HepG2 (cell line): ENCODE results near the gene MACROD2. TPM values are rescaled to one million over a fixed set of nuclear protein-coding genes. Genes with fewer than 3 reads are reported as not detected.

Experiments used
- ATAC-seq: fragments of 200-7000 bp; cut with Tn5 transposase; 3 replicates; pipeline ENCODE4 v1.9.1; 2020; ENCODE audit warnings: mild to moderate bottlenecking, moderate library complexity
- BruUV-seq: library from RNA; stranded (reverse); fragments of 400-500 nt; replicated peaks from 2 replicates; lab custom pipeline; 2021; lab: Mats Ljungman, UMichigan
- CTCF ChIA-PET: fragments of 300-600 bp; formaldehyde crosslinking; extraction: SDS; loops from one replicate; lab custom pipeline; 2021; ENCODE audit warnings: low total read pairs, inconsistent platforms, low intra/inter-chr PET ratio; lab: Yijun Ruan, JAX
- POLR2A ChIA-PET: fragments of 350-600 bp; sonication (Branson Sonifier 250); formaldehyde crosslinking; loops from one replicate; lab custom pipeline; 2020; ENCODE audit warnings: antibody characterized with exemption, inconsistent platforms; lab: Yijun Ruan, JAX
- DNase-seq: peaks from one replicate; pipeline ENCODE4 v3.0.0-alpha.2; 2015; ENCODE audit warnings: low spot score
- FAIRE-seq: peaks from 3 replicates; lab custom pipeline; 2011; peaks lifted over from hg19 to GRCh38; lab: Jason Lieb, UNC
- H2AFZ ChIP-seq: one replicate; pipeline ENCODE4 v1.6.1; 2011; ENCODE audit warnings: low read length, inconsistent platforms
- H3K27ac ChIP-seq: fragments of 300-600 bp; 3 replicates; pipeline ENCODE4 v1.8.0; 2011; ENCODE audit warnings: mixed run types, mild to moderate bottlenecking, mixed read lengths, low read length, inconsistent platforms; ENCODE audit not compliant: insufficient read depth; ENCODE audit errors: extremely low read length
- H3K27me3 ChIP-seq, 2 experiments: fragments of 200-600 bp in 1 of 2; 2 replicates in 1 of 2; 3 replicates in 1 of 2; pipeline versions ENCODE4 v1.6.0 to v1.8.0; 2011; ENCODE audit warnings: low read length in 2 of 2, mild to moderate bottlenecking in 2 of 2, moderate library complexity in 2 of 2, inconsistent platforms in 1 of 2; ENCODE audit not compliant: insufficient read depth in 2 of 2, control insufficient read depth in 1 of 2
- H3K36me3 ChIP-seq, 2 experiments: fragments of 200-600 bp in 1 of 2; replicated peaks in 1 of 2; 2 replicates in 1 of 2; 3 replicates in 1 of 2; pipeline versions ENCODE4 v1.5.1 to v1.8.0; 2011; ENCODE audit warnings: low read length in 2 of 2, inconsistent platforms in 1 of 2; ENCODE audit not compliant: insufficient read depth in 2 of 2, control insufficient read depth in 1 of 2
- H3K4me1 ChIP-seq: 2 replicates; pipeline ENCODE4 v1.5.1; 2012; ENCODE audit warnings: low read length, inconsistent platforms; ENCODE audit not compliant: insufficient read depth
- H3K4me2 ChIP-seq: 2 replicates; pipeline ENCODE4 v1.6.0; 2011; ENCODE audit warnings: low read depth, low read length, inconsistent platforms
- H3K4me3 ChIP-seq, 3 experiments: fragments of 200-600 bp in 1 of 3; sonication (generic), shearing (Covaris generic) in 1 of 3; replicated peaks in 1 of 3; 2 replicates each; pipeline ENCODE4 v1.5.1; 2011 to 2016; ENCODE audit warnings: low read length in 3 of 3, inconsistent platforms in 2 of 3, low read depth in 2 of 3, mild to moderate bottlenecking in 2 of 3, control low read depth in 1 of 3, mixed read lengths in 1 of 3; ENCODE audit not compliant: insufficient read depth in 1 of 3
- H3K79me2 ChIP-seq: one replicate; pipeline ENCODE4 v1.6.1; 2011; ENCODE audit warnings: low read length, inconsistent platforms; ENCODE audit not compliant: insufficient read depth
- H3K9ac ChIP-seq: 2 replicates; pipeline ENCODE4 v1.6.0; 2011; ENCODE audit warnings: mild to moderate bottlenecking, low read depth, low read length, inconsistent platforms; ENCODE audit not compliant: insufficient read depth
- H3K9me3 ChIP-seq: 2 replicates; pipeline ENCODE4 v1.5.1; 2012; ENCODE audit warnings: mild to moderate bottlenecking, low read length
- H4K20me1 ChIP-seq: 2 replicates; pipeline ENCODE4 v1.6.0; 2011; ENCODE audit warnings: inconsistent platforms, mild to moderate bottlenecking, low read length, moderate library complexity; ENCODE audit not compliant: insufficient read depth
- IKZF1 ChIP-seq: fragments of 450-650 bp; IDR thresholded peaks from 2 replicates; pipeline ENCODE4 v1.7.1; 2016
- MAFK ChIP-seq, 2 experiments: IDR thresholded peaks in 1 of 2; conservative IDR thresholded peaks in 1 of 2; 2 replicates each; pipeline ENCODE4 v1.6.1; 2011; ENCODE audit warnings: improper control_type of control experiment in 2 of 2, low read length in 2 of 2
- MTA3 ChIP-seq: sonication (generic); formaldehyde crosslinking; IDR thresholded peaks from 2 replicates; pipeline ENCODE4 v1.4.0; 2020; ENCODE audit warnings: missing genetic modification reagents
- MTF1 ChIP-seq: sonication (generic); formaldehyde crosslinking; IDR thresholded peaks from 2 replicates; pipeline ENCODE4 v1.5.0; 2020; ENCODE audit warnings: missing genetic modification reagents
- NCOR1 ChIP-seq: fragments of 200-600 bp; sonication (generic); IDR thresholded peaks from 2 replicates; pipeline ENCODE4 v1.7.0; 2017; ENCODE audit warnings: antibody characterized with exemption, low read length, borderline replicate concordance
- NONO ChIP-seq, 2 experiments: fragments of 450-650 bp in 1 of 2; sonication (generic) in 1 of 2; formaldehyde crosslinking in 1 of 2; IDR thresholded peaks in 1 of 2; conservative IDR thresholded peaks in 1 of 2; 2 replicates each; pipeline versions ENCODE4 v1.6.1 to v1.8.0; 2017 to 2022; ENCODE audit warnings: mild to moderate bottlenecking in 1 of 2, missing genetic modification reagents in 1 of 2, moderate library complexity in 1 of 2
- POLR2AphosphoS2 ChIP-seq: IDR thresholded peaks from 2 replicates; pipeline ENCODE4 v1.6.1; 2011; ENCODE audit warnings: low read depth, low read length, improper control_type of control experiment
- SAFB2 ChIP-seq: sonication (generic); formaldehyde crosslinking; IDR thresholded peaks from 2 replicates; pipeline ENCODE4 v1.5.1; 2020; ENCODE audit warnings: missing genetic modification reagents, low read depth, mild to moderate bottlenecking, borderline replicate concordance
- SMARCC2 ChIP-seq: fragments of 450-650 bp; IDR thresholded peaks from 2 replicates; pipeline ENCODE4 v1.6.1; 2017; ENCODE audit warnings: antibody characterized with exemption, mild to moderate bottlenecking
- TMF1 ChIP-seq: sonication (generic); formaldehyde crosslinking; IDR thresholded peaks from 2 replicates; pipeline ENCODE4 v1.8.1; 2022; ENCODE audit warnings: low read depth, missing genetic modification reagents
- ZNF20 ChIP-seq: sonication (generic); formaldehyde crosslinking; IDR thresholded peaks from 2 replicates; pipeline ENCODE4 v1.4.0; 2020; ENCODE audit warnings: mild to moderate bottlenecking, moderate library complexity, missing genetic modification reagents
- ZNF558 ChIP-seq: sonication (generic); formaldehyde crosslinking; IDR thresholded peaks from 2 replicates; pipeline ENCODE4 v1.9.0; 2022; ENCODE audit warnings: mild to moderate bottlenecking, missing genetic modification reagents, borderline replicate concordance
- ZNF629 ChIP-seq: sonication (generic); formaldehyde crosslinking; conservative IDR thresholded peaks from 2 replicates; pipeline ENCODE4 v1.5.0; 2020; ENCODE audit warnings: missing genetic modification reagents
- ZSCAN20 ChIP-seq: sonication (generic); formaldehyde crosslinking; IDR thresholded peaks from 2 replicates; pipeline ENCODE4 v1.4.0; 2020; ENCODE audit warnings: missing genetic modification reagents, mild to moderate bottlenecking, borderline replicate concordance
- ZZZ3 ChIP-seq: sonication (generic); formaldehyde crosslinking; IDR thresholded peaks from 2 replicates; pipeline ENCODE4 v1.4.0; 2020; ENCODE audit warnings: missing genetic modification reagents, mild to moderate bottlenecking, borderline replicate concordance
- WGBS: methylation state at CpG from one replicate; pipeline ENCODE4 v1.1.6; 2017; ENCODE audit warnings: low lambda C conversion rate; 5-methylcytosine and 5-hydroxymethylcytosine counted together
- in situ Hi-C: cut with HindIII; loops from 2 replicates; pipeline ENCODE4 v1.10.0; 2017; ENCODE audit warnings: low pct_unique_long_range_greater_than_20kb; ENCODE audit not compliant: extremely low pct_ligation_motif_present
- intact Hi-C: fragments of 100-400 bp; cut with micrococcal nuclease; formaldehyde crosslinking; loops from one replicate; pipeline ENCODE4 v1.10.0; 2022; ENCODE audit not compliant: unreplicated experiment
- polyA plus RNA-seq, 8 experiments: library from polyadenylated mRNA; depleted of rRNA in 3 of 8; stranded (reverse) in 7 of 8; unstranded in 1 of 8; fragments of >200 nt; fragmentation: Illumina TruSeq in 4 of 8; extraction: Trizol in 4 of 8; gene quantifications; 2 replicates each; pipeline versions ENCODE4 v1.2.1 to v1.2.3, GENCODE V29; 2011 to 2016; ENCODE audit warnings: low read depth in 4 of 8, missing spikeins in 1 of 8, mixed read lengths in 1 of 8; ENCODE audit not compliant: insufficient read depth in 1 of 8
- total RNA-seq, 5 experiments: library from RNA; depleted of rRNA; stranded (reverse); fragments of >200 nt; fragmentation: Illumina TruSeq; extraction: Trizol; gene quantifications; 2 replicates each; pipeline ENCODE4 v1.2.3, GENCODE V29; 2016; ENCODE audit warnings: low read depth in 1 of 5
- TF ChIP-seq, protein P1 (sequence below): IDR thresholded peaks from 2 replicates; pipeline ENCODE4 v1.6.1; 2016; ENCODE audit warnings: low read depth, control low read depth
- TF ChIP-seq, protein P2 (sequence below): sonication (generic); formaldehyde crosslinking; IDR thresholded peaks from 2 replicates; pipeline ENCODE4 v1.5.0; 2020; ENCODE audit warnings: missing genetic modification reagents, mild to moderate bottlenecking, borderline replicate concordance
- TF ChIP-seq, protein P3 (sequence below): sonication (generic); formaldehyde crosslinking; IDR thresholded peaks from 2 replicates; pipeline ENCODE4 v1.4.0; 2020; ENCODE audit warnings: missing genetic modification reagents

Gene MACROD2
- total and polyA plus RNA-seq, 2 of the 13 experiments (the other 11 are each of a cell fraction or from before 2014, with no cell fraction given) = 0.13 to 0.51 TPM

DNA sequence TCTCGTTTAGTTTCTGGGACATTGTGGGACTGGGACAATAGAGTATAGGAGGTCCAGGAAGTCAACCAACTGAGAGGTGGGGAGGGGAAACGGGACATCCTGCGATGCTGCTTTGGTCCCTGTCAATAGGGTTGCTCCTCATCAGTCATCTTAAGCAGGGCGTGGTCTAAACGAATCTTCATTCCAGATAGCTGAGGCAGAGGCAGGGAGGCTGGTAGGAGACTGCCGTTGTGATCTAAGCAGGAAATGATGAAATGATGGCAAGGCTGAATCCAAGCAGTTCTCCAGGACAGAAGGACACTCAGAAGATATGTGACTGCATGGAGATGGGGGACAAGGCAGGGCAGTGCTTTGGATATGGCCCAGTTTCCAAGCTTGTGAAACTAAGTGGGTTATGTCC, 1624.5 kb downstream of the MACROD2 start:
- Histone ChIP-seq H2AFZ (no peak overlapping the region), H4K20me1 (no peaks in the 10 kb centered on the region), H3K4me3 (no peak overlapping the region), H3K9ac (no peak overlapping the region), H3K9me3 (peaks cover 88% of the 10 kb centered on the region), H3K36me3 (no peaks in the 10 kb centered on the region), H3K27ac (no peak overlapping the region), H3K79me2 (no peaks in the 10 kb centered on the region), H3K27me3 (no peaks in the 10 kb centered on the region; a peak in 1 of 5 replicates), H3K4me1 (no peaks in the 10 kb centered on the region), H3K4me2 (no peak overlapping the region)
- intact Hi-C loops = no loop called here
- CTCF ChIA-PET = no interaction called here
- TF ChIP-seq TMF1 (CRISPR knock-in tag) = no peak
- TF ChIP-seq MTA3 (CRISPR knock-in tag) = no peak
- no peak for TF ChIP-seq NCOR1
- no peak for TF ChIP-seq SMARCC2
- TF ChIP-seq MTF1 (CRISPR knock-in tag) = no peak
- no peak for TF ChIP-seq ZSCAN20 (CRISPR knock-in tag)
- no peak for TF ChIP-seq IKZF1
- TF ChIP-seq NONO (IDR thresholded peaks at IDR 0.05) = no peak
- TF ChIP-seq NONO (CRISPR knock-in tag; conservative IDR thresholded peaks at IDR 0.05) = no peak
- TF ChIP-seq, protein P1, sequence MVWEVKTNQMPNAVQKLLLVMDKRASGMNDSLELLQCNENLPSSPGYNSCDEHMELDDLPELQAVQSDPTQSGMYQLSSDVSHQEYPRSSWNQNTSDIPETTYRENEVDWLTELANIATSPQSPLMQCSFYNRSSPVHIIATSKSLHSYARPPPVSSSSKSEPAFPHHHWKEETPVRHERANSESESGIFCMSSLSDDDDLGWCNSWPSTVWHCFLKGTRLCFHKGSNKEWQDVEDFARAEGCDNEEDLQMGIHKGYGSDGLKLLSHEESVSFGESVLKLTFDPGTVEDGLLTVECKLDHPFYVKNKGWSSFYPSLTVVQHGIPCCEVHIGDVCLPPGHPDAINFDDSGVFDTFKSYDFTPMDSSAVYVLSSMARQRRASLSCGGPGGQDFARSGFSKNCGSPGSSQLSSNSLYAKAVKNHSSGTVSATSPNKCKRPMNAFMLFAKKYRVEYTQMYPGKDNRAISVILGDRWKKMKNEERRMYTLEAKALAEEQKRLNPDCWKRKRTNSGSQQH = no peak
- no peak for TF ChIP-seq ZNF558 (CRISPR knock-in tag)
- no peak for TF ChIP-seq POLR2AphosphoS2
- TF ChIP-seq, protein P2, sequence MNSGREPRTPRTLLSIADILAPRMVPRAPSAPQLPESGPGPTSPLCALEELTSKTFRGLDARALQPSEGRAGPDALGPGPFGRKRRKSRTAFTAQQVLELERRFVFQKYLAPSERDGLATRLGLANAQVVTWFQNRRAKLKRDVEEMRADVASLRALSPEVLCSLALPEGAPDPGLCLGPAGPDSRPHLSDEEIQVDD (CRISPR knock-in tag) = no peak
- TF ChIP-seq SAFB2 (CRISPR knock-in tag) = no peak
- TF ChIP-seq, protein P3, sequence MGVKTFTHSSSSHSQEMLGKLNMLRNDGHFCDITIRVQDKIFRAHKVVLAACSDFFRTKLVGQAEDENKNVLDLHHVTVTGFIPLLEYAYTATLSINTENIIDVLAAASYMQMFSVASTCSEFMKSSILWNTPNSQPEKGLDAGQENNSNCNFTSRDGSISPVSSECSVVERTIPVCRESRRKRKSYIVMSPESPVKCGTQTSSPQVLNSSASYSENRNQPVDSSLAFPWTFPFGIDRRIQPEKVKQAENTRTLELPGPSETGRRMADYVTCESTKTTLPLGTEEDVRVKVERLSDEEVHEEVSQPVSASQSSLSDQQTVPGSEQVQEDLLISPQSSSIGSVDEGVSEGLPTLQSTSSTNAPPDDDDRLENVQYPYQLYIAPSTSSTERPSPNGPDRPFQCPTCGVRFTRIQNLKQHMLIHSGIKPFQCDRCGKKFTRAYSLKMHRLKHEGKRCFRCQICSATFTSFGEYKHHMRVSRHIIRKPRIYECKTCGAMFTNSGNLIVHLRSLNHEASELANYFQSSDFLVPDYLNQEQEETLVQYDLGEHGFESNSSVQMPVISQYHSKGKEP (CRISPR knock-in tag) = no peak
- no peak for TF ChIP-seq MAFK (conservative IDR thresholded peaks at IDR 0.05 in 1 of 2, IDR thresholded peaks at IDR 0.05 in 1 of 2; ENCODE audit: low read length in 2 of 2)
- no peak for TF ChIP-seq ZZZ3
- no peak for TF ChIP-seq ZNF20 (CRISPR knock-in tag)
- TF ChIP-seq ZNF629 (CRISPR knock-in tag) = no peak
- no peak for DNase-seq
- ATAC-seq = no peak
- WGBS = 6% methylated on average over 6 of the region's 6 CpGs
- FAIRE-seq = no peak
- POLR2A ChIA-PET = no interaction called here
- in situ Hi-C loops = no loop called here
- BruUV-seq = no TSS peak
